ENCODE data around the gene STAT5A.

DNA sequence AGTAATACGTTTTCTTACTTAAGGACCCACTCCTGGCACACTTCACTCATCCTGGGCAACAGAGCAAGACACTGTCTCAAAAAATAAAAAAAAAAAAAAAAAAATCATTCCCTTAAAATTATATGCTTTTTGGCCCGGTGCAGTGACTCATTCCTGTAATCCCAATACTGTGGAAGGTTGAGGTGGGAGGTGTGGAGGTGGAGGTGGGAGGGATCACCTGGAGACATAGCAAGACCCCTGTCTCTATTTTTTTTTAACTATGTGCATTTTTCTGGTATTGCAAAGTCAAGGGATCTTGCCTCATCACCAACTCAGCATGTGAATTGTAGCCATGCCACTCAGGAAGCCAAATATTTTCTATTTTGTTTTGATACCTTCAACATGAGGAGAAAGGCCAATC lies 21.8 kb upstream of the STAT5A start:
- TF ChIP-seq, protein P1, sequence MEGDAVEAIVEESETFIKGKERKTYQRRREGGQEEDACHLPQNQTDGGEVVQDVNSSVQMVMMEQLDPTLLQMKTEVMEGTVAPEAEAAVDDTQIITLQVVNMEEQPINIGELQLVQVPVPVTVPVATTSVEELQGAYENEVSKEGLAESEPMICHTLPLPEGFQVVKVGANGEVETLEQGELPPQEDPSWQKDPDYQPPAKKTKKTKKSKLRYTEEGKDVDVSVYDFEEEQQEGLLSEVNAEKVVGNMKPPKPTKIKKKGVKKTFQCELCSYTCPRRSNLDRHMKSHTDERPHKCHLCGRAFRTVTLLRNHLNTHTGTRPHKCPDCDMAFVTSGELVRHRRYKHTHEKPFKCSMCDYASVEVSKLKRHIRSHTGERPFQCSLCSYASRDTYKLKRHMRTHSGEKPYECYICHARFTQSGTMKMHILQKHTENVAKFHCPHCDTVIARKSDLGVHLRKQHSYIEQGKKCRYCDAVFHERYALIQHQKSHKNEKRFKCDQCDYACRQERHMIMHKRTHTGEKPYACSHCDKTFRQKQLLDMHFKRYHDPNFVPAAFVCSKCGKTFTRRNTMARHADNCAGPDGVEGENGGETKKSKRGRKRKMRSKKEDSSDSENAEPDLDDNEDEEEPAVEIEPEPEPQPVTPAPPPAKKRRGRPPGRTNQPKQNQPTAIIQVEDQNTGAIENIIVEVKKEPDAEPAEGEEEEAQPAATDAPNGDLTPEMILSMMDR (IDR thresholded peaks at IDR 0.05; ENCODE audit: poor library complexity, severe bottlenecking): no peak
- TF ChIP-seq POLR2AphosphoS5 (IDR thresholded peaks at IDR 0.05): no peak
- no peak for TF ChIP-seq EZH2 (IDR thresholded peaks at IDR 0.05; ENCODE audit: borderline replicate concordance, insufficient read depth, low read length, poor library complexity, severe bottlenecking)
- no peak for TF ChIP-seq RAD21 (conservative IDR thresholded peaks at IDR 0.05)
- no peak for TF ChIP-seq EP300 (conservative IDR thresholded peaks at IDR 0.05; ENCODE audit: poor library complexity, severe bottlenecking)
- TF ChIP-seq, protein P2, sequence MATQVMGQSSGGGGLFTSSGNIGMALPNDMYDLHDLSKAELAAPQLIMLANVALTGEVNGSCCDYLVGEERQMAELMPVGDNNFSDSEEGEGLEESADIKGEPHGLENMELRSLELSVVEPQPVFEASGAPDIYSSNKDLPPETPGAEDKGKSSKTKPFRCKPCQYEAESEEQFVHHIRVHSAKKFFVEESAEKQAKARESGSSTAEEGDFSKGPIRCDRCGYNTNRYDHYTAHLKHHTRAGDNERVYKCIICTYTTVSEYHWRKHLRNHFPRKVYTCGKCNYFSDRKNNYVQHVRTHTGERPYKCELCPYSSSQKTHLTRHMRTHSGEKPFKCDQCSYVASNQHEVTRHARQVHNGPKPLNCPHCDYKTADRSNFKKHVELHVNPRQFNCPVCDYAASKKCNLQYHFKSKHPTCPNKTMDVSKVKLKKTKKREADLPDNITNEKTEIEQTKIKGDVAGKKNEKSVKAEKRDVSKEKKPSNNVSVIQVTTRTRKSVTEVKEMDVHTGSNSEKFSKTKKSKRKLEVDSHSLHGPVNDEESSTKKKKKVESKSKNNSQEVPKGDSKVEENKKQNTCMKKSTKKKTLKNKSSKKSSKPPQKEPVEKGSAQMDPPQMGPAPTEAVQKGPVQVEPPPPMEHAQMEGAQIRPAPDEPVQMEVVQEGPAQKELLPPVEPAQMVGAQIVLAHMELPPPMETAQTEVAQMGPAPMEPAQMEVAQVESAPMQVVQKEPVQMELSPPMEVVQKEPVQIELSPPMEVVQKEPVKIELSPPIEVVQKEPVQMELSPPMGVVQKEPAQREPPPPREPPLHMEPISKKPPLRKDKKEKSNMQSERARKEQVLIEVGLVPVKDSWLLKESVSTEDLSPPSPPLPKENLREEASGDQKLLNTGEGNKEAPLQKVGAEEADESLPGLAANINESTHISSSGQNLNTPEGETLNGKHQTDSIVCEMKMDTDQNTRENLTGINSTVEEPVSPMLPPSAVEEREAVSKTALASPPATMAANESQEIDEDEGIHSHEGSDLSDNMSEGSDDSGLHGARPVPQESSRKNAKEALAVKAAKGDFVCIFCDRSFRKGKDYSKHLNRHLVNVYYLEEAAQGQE (IDR thresholded peaks at IDR 0.05; ENCODE audit: borderline replicate concordance): no peak
